ENCODE measurements around the gene GOLPH3.

- TF ChIP-seq CTCF (IDR thresholded peaks at IDR 0.05) (no peak), POLR2A (IDR thresholded peaks at IDR 0.05) (no peak)
Measured at GRCh38 chr5:32098291-32098690, 75.8 kb downstream of the GOLPH3 start.
